Measurements from ENCODE around the gene CERS2.

CERS2 gene

GRCh38 chr1:150997949-150998348, 23.3 kb upstream of the CERS2 start:
- TF ChIP-seq FOXM1 (IDR thresholded peaks at IDR 0.05; ENCODE audit: borderline replicate concordance, low read depth), result no peak
- TF ChIP-seq EP300 (IDR thresholded peaks at IDR 0.05; ENCODE audit: borderline replicate concordance), result no peak
- no peak for TF ChIP-seq TAF1 (IDR thresholded peaks at IDR 0.05; ENCODE audit: low read depth)
- TF ChIP-seq TEAD4 (IDR thresholded peaks at IDR 0.05), result no peak
- no peak for TF ChIP-seq NFIC (IDR thresholded peaks at IDR 0.05)
- no peak for TF ChIP-seq CEBPB (IDR thresholded peaks at IDR 0.05)
- TF ChIP-seq CREB1 (IDR thresholded peaks at IDR 0.05; ENCODE audit: low read depth), result no peak
- TF ChIP-seq EGR1 (IDR thresholded peaks at IDR 0.05), result no peak
- TF ChIP-seq TCF12 (IDR thresholded peaks at IDR 0.05; ENCODE audit: low read depth), result no peak
- no peak for TF ChIP-seq ZBTB7A (IDR thresholded peaks at IDR 0.05; ENCODE audit: low read depth)
- TF ChIP-seq RAD21 (IDR thresholded peaks at IDR 0.05; ENCODE audit: low read depth), result no peak
- TF ChIP-seq, protein P1, sequence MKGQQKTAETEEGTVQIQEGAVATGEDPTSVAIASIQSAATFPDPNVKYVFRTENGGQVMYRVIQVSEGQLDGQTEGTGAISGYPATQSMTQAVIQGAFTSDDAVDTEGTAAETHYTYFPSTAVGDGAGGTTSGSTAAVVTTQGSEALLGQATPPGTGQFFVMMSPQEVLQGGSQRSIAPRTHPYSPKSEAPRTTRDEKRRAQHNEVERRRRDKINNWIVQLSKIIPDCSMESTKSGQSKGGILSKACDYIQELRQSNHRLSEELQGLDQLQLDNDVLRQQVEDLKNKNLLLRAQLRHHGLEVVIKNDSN (IDR thresholded peaks at IDR 0.05), result no peak
- TF ChIP-seq, protein P2, sequence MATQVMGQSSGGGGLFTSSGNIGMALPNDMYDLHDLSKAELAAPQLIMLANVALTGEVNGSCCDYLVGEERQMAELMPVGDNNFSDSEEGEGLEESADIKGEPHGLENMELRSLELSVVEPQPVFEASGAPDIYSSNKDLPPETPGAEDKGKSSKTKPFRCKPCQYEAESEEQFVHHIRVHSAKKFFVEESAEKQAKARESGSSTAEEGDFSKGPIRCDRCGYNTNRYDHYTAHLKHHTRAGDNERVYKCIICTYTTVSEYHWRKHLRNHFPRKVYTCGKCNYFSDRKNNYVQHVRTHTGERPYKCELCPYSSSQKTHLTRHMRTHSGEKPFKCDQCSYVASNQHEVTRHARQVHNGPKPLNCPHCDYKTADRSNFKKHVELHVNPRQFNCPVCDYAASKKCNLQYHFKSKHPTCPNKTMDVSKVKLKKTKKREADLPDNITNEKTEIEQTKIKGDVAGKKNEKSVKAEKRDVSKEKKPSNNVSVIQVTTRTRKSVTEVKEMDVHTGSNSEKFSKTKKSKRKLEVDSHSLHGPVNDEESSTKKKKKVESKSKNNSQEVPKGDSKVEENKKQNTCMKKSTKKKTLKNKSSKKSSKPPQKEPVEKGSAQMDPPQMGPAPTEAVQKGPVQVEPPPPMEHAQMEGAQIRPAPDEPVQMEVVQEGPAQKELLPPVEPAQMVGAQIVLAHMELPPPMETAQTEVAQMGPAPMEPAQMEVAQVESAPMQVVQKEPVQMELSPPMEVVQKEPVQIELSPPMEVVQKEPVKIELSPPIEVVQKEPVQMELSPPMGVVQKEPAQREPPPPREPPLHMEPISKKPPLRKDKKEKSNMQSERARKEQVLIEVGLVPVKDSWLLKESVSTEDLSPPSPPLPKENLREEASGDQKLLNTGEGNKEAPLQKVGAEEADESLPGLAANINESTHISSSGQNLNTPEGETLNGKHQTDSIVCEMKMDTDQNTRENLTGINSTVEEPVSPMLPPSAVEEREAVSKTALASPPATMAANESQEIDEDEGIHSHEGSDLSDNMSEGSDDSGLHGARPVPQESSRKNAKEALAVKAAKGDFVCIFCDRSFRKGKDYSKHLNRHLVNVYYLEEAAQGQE (IDR thresholded peaks at IDR 0.05; ENCODE audit: low read depth), result no peak
- TF ChIP-seq MAX (IDR thresholded peaks at IDR 0.05), result no peak
- TF ChIP-seq YY1 (IDR thresholded peaks at IDR 0.05; ENCODE audit: low read depth), result no peak

- no peak for TF ChIP-seq EGR1 (IDR thresholded peaks at IDR 0.05)
- TF ChIP-seq MAX (IDR thresholded peaks at IDR 0.05), result no peak
- TF ChIP-seq TCF12 (IDR thresholded peaks at IDR 0.05; ENCODE audit: low read depth), result no peak
- TF ChIP-seq RAD21 (IDR thresholded peaks at IDR 0.05; ENCODE audit: low read depth), result no peak
- no peak for TF ChIP-seq YY1 (IDR thresholded peaks at IDR 0.05; ENCODE audit: low read depth)
- TF ChIP-seq FOXM1 (IDR thresholded peaks at IDR 0.05; ENCODE audit: borderline replicate concordance, low read depth), result no peak
- TF ChIP-seq CEBPB (IDR thresholded peaks at IDR 0.05), result no peak
- no peak for TF ChIP-seq ZBTB7A (IDR thresholded peaks at IDR 0.05; ENCODE audit: low read depth)
- TF ChIP-seq, protein P1 (IDR thresholded peaks at IDR 0.05), result no peak
- TF ChIP-seq TAF1 (IDR thresholded peaks at IDR 0.05; ENCODE audit: low read depth), result no peak
- TF ChIP-seq, protein P2 (IDR thresholded peaks at IDR 0.05; ENCODE audit: low read depth), result no peak
- no peak for TF ChIP-seq CREB1 (IDR thresholded peaks at IDR 0.05; ENCODE audit: low read depth)
- TF ChIP-seq NFIC (IDR thresholded peaks at IDR 0.05), result no peak
- TF ChIP-seq EP300 (IDR thresholded peaks at IDR 0.05; ENCODE audit: borderline replicate concordance), result no peak
- TF ChIP-seq TEAD4 (IDR thresholded peaks at IDR 0.05), result no peak
Measured at GRCh38 chr1:150997126-150997872, 22.7 kb upstream of the CERS2 start.

- no peak for TF ChIP-seq EP300 (IDR thresholded peaks at IDR 0.05; ENCODE audit: borderline replicate concordance)
- TF ChIP-seq RAD21 (IDR thresholded peaks at IDR 0.05; ENCODE audit: low read depth), result peak; percentile 80
- no peak for TF ChIP-seq FOXM1 (IDR thresholded peaks at IDR 0.05; ENCODE audit: borderline replicate concordance, low read depth)
Measured at GRCh38 chr1:150995896-150996295, 21.3 kb upstream of the CERS2 start.

DNA sequence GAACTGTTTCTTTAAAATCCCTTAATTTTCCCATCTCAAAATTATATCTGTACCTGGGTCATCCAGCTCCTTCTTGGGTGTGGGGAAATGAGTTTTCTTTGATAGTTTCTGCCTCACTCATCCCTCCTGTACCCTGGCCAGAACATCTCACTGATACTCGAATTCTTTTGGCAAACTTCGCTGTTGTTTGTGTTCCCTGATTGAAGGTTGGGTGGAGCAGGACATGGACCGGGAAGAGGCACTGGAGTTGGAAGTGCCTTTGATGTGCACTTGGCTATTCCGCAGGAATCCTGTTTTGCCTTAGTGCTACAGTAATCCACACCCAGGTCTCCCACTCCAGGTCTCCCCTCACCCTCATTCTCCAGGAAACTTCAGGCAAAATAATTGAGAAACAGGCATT, 20.8 kb upstream of the CERS2 start:
- no peak for TF ChIP-seq TAF1 (IDR thresholded peaks at IDR 0.05; ENCODE audit: low read depth)
- TF ChIP-seq NFIC (IDR thresholded peaks at IDR 0.05), result no peak
- no peak for TF ChIP-seq MAX (IDR thresholded peaks at IDR 0.05)
- TF ChIP-seq, protein P1 (IDR thresholded peaks at IDR 0.05), result no peak
- no peak for TF ChIP-seq TEAD4 (IDR thresholded peaks at IDR 0.05)
- TF ChIP-seq, protein P2 (IDR thresholded peaks at IDR 0.05; ENCODE audit: low read depth), result no peak
- TF ChIP-seq YY1 (IDR thresholded peaks at IDR 0.05; ENCODE audit: low read depth), result no peak
- TF ChIP-seq CEBPB (IDR thresholded peaks at IDR 0.05), result no peak
- no peak for TF ChIP-seq CREB1 (IDR thresholded peaks at IDR 0.05; ENCODE audit: low read depth)
- no peak for TF ChIP-seq RAD21 (IDR thresholded peaks at IDR 0.05; ENCODE audit: low read depth)
- no peak for TF ChIP-seq EGR1 (IDR thresholded peaks at IDR 0.05)
- TF ChIP-seq EP300 (IDR thresholded peaks at IDR 0.05; ENCODE audit: borderline replicate concordance), result no peak
- TF ChIP-seq TCF12 (IDR thresholded peaks at IDR 0.05; ENCODE audit: low read depth), result no peak
- TF ChIP-seq ZBTB7A (IDR thresholded peaks at IDR 0.05; ENCODE audit: low read depth), result no peak
